ENCODE measurements around the gene DLEC1.
"Not testable (repeated sequence)": the region's sequence is repeated elsewhere in the genome, so short reads cannot be mapped to it uniquely, and the experiment has no call there.

Gene DLEC1

DNA sequence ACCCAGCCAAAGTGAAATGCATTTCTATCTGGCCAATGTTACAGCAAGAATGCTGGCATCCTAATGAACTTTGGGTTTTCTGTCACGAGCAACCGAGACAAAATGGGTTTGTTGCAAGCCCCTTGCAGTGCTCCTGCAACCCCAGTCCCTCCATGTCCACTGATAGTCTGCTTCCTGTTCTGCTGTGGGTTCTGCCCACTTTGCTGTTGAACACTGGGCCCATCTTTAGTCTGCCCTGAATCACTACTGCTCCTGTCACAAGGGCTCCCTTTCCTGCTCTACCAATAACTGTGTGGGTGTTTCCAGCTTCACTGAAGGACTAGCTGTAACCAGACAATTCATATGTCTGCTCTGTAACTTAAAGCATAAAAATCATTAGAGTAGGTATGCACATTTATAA is 113.6 kb downstream of the DLEC1 start:
- DNase-seq (ENCODE audit: low read depth in 2 of 2, low spot score in 1 of 2), result no peak

DNA sequence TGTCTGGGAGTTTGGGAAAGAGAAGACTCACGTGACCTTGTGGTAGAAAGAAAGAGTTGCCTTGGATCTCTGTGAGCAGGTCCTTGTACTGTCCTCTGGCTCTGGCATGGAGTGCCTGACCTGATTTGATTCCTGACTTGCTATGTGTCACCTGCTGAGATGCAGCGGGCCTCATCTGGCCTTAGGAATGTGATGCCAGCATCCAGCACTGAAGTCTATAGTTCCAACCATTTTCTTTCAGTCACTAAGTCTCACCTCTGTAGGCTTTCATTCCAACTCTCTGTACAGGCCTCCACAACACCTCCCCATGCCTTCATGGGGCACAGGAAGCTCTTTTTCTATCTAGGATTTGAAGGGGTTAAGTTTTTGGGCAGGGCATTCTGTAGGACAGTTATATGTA is 114.2 kb downstream of the DLEC1 start:
- DNase-seq (ENCODE audit: low read depth in 2 of 2, low spot score in 1 of 2), result no peak

DNA sequence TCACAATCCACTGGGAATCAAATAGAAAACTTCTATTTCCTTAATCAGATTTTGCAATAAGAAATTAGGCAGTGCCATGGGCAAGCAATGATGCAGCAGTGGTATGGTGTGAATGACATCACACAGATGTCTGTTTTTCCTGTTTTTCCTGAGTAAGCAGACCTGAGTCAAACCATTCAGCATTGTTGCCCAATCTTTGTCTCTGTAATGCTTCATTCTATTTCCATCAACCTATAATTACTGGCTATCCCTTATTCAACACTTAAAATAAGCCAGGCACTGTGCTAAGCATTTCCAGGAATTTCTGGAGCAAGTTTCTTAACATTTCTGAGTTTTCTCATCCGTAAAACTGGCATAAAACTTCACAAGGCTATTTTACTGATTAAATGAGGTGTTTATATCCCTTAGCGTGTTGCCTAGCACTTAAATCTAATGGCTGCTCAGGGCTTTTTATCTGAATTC is 115.1 kb downstream of the DLEC1 start:
- no peak for DNase-seq (ENCODE audit: low read depth in 2 of 2, low spot score in 1 of 2)

DNA sequence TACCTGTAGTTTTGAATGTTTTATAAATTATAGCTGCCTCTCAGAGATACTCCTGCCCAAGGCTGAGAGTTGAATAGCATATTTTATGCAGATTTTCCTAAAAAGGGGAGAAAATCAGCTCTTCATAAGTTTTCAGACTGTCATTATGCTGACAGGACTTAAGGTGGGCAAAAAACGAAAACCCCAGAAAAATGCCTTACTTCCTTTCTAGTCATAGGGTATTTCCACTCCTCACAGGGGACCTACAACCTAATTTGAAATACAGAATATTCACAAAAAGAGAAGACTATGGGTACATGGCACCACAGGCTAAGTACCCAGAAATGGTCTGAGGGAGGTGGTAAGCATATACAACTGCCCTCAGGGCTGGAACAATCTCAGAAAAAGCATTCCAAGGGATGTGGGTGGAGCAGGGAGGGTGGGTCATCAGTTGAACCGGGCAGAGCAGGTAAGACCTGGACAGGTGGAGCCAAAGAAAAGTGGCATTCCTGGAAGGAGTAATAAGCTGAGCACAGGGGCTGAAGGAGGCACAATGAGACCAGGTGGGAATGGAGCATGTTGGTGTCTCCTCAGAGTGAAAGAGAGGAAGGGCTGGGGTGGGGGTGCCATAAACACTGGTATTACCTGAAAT is 115.7 kb downstream of the DLEC1 start:
- DNase-seq (ENCODE audit: low read depth in 2 of 2, low spot score in 1 of 2), result no peak

DNA sequence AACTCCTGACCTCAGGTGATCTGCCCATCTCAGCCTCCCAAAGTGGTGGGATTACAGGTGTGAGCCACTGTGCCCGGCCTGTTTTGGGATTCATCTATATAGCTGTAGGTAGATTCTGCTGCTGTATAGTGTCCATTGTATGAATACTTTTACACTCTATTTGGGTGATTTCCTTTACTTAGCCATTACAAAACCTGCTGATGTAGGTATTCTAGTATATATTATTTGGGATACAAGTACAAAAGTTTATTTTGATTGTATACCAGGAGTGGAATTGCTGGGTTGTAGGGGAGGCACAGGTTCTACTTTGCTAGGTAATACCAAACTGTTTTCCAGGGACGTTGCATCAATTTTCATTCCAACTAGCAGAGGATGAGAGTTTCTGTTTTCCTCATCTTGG is 116.8 kb downstream of the DLEC1 start:
- no peak for DNase-seq (ENCODE audit: low read depth in 2 of 2, low spot score in 1 of 2)

DNA sequence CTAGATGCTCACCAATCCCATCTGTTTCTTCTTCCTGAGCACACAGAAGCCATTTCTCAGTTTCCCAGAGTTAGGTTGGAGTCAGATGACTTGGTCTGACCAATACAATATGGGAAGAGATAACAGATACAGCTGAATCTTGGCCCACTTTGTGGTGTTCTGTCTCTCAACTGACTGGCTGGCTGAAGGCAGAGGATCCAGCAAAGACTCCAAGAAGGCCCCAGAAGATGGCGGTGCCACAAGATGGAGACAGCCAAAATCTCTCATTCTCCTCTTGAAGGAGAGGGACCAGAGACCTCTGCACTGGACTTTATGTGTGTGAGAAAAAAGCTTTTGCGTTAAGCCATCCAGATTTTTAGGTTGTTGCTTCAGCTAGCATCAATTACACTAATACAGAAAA is 118.1 kb downstream of the DLEC1 start:
- no peak for DNase-seq (ENCODE audit: low read depth in 2 of 2, low spot score in 1 of 2)

DNA sequence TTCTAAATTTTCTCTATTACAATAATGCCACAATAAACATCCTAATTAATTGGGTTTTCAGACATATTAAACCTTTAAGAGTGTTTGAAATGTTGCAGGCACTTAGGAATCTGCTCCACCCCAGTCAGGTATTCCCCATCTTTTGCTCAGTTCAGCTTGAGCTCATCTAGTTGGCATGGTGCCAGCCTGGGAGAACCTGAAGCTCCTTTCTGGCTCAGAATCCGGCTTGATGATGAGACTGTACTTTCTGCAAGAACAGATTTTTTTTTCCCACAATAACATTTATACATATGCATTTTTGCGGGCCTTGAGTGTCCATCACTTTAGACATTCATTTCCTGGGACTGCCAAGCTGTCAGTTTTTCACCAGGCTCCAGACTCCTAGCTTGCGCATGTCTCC is 118.6 kb downstream of the DLEC1 start:
- DNase-seq (ENCODE audit: low read depth in 2 of 2, low spot score in 1 of 2), result no peak

DNA sequence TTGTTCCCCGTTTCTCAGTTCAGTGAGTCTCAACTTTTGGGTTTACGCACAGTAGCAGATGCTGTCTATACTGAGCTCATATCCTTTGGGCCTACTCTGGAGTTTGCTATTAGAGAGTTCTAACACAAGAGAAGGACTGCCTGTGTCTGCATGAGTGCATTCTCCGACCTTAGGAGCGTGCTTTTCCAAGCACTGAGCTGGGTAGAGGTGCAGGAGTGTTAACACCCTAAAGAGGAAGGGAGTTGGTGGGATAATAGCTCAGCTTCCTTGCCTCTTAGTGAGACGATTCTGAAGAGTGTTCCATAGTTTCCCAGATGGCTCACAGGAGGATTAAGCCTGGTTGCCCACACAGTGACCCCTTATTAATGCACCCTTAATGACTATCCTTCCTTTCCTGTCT is 119.5 kb downstream of the DLEC1 start:
- no peak for DNase-seq (ENCODE audit: low read depth in 2 of 2, low spot score in 1 of 2)

DNA sequence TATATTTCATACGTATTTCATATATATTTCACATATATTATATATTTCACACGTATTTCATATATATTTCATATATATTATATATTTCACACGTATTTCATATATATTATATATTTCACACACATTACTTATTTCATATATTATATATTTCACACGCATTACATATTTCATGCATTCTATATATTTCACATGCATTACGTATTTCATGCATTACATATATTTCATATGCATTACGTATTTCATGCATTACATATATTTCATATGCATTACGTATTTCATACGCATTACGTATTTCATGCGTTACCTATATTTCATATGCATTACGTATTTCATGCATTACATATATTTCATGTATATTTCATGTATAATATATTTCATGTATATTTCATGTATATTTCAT is 121.7 kb downstream of the DLEC1 start:
- not testable (repeated sequence) for DNase-seq (ENCODE audit: low read depth in 2 of 2, low spot score in 1 of 2)

DNA sequence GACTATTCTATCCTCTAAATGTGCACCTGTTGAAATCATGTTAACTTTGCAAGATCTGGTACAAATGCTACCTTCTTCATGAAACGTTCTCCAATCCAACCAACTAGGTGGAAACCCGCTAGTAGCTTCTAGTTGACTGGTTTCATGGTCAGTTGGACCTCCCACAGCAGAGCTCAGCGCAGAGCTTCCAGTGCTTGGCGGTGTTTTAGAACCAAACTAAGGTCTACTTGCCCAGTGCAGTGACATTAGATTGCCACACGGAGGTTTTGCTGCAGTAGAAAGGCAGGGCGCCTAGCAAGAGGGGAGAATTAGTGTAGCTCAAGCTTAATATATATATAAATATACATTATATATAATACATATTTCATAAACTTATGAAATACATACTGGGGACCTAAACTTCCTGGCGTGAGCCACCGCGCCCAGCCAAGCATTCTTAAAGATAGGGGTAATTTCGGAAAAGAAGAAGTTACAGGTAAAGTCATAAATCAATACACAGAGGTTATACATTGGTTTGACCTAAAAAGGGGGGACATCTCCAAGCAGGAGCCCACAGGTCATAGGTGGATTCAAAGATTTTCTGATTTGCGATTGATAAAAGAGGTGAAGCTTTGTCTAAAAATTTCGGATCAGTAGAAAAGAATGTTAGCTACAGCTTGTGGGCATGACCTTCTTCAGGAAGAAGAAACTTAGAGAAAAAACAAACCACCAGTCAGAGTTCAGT is 124.3 kb downstream of the DLEC1 start:
- no peak for DNase-seq (ENCODE audit: low read depth in 2 of 2, low spot score in 1 of 2)

DNA sequence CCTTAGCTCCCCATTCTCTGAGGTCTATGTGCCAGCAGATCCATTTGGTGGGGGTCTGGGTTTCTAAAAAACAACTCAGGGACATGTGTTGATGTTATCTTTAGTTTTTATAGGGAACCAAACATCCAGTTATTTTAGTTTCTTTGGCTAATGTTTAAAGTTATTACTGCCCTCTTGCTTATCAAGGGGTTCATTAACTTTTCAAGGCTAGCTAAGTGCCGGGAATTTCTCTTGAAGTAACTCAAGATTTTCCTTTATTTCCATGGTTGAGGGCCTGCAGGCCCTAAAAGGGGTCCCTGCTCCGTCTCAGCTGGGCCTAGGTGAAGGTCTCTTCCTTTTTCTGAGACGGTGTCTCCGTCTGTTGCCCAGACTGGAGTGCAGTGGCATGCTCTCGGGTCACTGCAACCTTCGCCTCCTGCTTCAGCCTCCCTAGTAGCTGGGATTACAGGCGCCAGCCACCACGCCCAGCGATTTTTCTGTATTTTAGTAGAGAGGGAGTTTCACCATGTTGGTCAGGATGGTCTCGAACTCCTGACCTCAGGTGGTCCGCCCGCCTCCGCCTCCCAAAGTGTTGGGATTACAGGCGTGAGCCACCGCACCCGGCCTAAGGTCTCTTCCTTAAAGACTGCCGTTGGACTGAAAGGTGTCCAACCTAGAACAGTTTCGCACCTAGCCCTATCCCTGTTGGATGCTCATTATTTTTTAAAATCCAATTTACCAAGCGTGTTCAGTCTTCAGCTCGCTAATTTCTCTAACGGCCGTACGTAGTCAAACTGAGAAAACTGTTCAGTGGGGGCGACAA is 125.0 kb downstream of the DLEC1 start:
- no peak for DNase-seq (ENCODE audit: low read depth in 2 of 2, low spot score in 1 of 2)

DNA sequence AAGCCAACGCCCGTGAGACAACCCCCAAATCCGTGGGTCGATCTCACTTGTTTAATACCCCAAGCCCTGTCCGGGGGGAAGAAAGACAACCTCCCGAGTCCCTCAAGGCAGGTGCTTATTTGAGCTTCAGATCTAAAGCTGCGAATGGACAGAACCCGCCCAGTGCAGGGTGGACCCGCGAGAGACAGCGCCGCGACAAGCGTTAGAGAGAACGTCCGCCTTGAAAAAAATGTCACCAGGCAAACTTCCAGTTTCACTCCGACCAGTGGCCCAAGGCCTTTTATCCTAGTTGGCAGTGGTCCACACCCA is 125.6 kb downstream of the DLEC1 start:
- no peak for DNase-seq (ENCODE audit: low read depth in 2 of 2, low spot score in 1 of 2)

DNA sequence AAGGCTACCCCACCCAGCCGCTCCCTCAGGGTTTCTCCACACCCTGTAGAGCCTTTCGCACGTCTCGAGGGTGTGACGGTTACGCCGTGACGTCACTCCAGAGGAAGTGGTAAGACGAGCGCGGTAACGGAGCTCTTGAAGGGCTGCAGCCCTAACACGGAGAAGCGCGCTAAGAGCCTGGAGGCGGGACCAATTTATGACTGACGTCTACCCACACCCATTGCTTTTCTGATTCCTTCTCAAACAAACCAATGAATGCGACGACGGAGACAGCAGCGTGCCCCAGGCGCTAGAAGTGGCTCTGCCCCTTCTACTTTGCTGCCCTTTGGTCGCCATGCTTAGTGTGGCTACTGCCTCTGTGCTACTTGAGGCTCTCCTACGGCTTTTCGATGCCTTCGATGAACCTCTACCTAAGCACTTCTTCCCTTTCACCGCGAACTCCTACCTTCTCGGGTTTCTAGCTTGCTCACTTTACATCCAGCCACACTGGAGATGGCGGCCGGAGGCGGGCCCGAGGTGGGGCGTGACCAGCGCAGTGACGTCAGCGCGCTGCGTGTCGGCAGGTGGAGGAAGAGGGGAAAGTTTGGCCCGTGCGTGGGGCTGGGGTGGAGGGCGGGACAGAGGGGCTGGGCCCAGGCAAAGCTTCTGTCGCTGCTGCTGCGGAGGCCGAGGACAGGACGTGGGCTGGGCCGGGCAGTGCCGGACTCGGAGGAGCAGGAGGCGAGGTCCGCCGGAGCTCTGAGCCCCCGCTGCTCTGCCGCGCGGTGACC is 126.1 kb downstream of the DLEC1 start, which contains the start of gene OXSR1:
Gene OXSR1, plus strand, starts transcription at position 586 of the 770 bp plus-strand sequence. CDS start 340 bp downstream, outside the sequence.
- DNase-seq (ENCODE audit: low read depth in 2 of 2, low spot score in 1 of 2), result peak; percentile 89 to 95

DNA sequence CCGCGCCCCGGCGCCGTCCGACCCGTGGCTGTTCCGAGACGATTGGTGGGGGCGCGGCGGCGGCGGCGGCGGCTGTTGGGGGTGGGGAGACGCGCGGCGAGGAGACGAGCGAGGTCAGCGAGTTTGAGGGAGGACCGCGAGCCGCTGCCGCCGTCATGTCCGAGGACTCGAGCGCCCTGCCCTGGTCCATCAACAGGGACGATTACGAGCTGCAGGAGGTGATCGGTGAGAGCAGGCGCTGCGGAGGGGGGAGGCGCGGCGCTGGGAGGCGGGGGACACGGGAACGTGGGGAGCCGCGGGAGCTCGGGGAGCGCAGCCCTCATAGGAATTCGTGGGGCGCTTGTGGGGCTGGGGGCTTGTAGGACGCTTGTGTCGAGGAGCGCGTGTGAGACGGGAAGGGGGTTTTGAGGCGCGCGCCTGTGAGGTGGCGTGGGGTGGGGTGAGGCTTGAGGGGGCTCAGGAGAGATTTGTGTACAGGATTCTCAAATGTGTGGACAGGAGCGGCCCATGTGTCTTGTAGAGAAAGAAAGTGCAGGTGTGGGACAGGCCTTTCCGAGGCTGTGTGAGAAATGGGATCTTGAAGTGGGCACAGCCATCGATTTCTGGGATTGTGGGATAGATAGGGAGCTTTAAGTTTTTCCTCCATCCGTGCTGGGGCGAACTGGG is 126.8 kb downstream of the DLEC1 start:
- peak in 1 of 2 donors; percentile 9 for DNase-seq (ENCODE audit: low read depth in 2 of 2, low spot score in 1 of 2)

DNA sequence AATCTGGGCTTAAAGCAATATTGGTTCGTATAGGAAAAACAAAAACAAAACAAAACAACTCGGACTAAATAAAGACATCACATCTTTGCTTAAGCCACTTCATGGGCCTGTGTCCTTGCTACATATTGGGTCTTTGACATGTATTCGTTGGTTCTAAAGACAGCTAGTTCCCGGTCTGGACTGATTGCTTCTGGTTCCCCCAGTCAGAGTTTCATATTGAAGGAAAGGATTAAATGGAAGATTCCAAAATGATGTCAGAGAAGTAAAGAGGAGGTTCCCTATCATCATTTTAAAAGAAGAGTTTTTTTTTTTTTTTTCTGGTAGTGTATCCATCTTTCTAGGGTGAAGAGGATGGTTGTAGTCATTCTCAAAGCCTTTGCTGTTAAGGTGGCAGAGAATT is 128.6 kb downstream of the DLEC1 start:
- no peak for DNase-seq (ENCODE audit: low read depth in 2 of 2, low spot score in 1 of 2)

DNA sequence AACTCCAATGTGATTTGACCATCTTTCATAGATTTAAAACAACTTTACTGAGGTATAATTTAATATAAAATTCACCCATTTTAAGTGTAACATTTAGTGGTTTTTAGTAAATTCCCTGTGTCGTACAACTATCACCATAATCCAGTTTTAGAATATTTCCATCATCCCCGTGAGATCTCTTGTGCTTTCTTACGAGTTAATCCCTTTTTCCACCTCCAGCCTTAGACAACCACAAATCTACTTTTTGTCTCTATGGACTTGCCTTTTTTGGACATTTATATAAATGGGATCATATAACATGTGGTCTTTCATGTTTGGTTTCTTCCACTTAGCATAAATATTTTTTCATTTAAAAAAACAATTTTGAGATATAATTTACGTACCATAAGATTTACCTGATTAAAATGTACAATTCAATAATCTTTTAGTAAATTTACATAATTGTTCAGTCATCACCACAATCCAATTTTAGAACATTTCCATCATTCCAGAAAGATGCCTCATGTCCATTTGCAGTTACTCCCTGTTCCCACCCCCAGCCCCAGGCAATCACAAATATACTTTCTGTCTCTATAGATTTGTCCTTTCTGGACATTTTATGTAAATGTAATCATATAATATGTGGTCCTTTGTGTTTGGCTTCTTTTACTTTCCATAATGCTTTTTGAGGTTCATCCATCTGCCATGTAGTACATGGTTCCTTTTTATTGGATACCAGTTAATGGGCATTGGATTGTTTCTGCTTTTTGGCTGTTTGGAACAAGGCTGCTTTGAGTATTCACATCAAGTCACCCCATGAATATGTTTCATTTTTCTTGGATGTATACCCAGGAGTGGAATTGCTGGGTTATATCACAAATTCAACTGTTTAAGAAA is 129.4 kb downstream of the DLEC1 start:
- DNase-seq (ENCODE audit: low read depth in 2 of 2, low spot score in 1 of 2), result no peak

DNA sequence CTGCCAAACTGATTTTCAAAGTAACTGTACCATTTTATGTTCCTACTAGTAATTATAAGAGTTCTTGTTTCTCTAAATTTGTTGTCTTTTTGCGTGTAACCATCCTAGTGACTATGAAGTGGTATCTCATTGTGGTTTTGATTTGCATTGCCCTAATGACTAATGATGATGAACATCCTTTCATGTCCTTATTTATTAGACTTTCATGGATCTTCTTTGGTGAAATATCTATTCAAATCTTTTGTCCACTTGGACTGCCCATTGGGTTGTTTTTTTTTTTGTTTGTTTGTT is 130.0 kb downstream of the DLEC1 start:
- DNase-seq (ENCODE audit: low read depth in 2 of 2, low spot score in 1 of 2), result no peak

DNA sequence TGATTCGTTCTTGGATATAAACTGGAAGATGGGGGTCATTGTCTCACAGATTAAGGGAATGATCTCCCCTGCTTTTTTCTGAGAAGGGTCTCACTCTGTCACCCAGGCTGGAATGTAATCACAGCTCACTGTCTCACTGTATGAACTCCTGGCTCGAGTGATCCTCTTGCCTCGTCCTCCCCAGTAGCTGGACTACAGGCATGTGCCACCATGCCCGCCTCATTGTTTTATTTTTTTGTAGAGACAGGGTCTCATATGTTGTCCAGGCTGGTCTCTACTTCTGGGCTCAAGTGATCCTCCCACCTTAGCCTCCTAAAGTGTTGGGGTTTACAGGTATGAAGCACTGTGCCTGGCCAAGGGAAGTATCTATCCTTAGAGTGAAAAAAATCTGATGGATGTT is 131.7 kb downstream of the DLEC1 start:
- no peak for DNase-seq (ENCODE audit: low read depth in 2 of 2, low spot score in 1 of 2)

DNA sequence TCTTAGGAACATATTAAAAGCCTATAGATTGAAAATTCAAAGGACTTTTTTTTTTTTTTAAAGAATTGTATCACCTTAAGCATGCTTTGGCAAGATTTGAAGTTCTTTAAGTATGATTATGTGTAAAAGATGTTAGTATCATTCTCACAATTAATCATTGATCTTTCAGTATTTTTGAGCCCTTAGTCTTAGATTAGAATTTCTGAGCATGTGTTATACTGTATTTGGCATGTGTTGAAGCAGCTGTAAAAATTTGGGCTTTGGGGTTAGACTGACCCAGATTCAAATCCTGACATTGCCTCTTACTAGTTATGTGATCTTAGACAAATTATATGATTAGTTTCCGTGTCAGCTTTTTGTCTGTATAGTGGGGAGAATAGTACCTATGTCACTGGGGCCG is 132.6 kb downstream of the DLEC1 start:
- no peak for DNase-seq (ENCODE audit: low read depth in 2 of 2, low spot score in 1 of 2)

All from stimulated activated CD8-positive, alpha-beta memory T cell treated with anti-CD3 and anti-CD28 coated beads, Interleukin-4, amount 100 ng/mL, for 4 hours (primary cell).